ENCODE results near the gene CANX. TPM values are rescaled to one million over a fixed set of nuclear protein-coding genes. Genes with fewer than 3 reads are reported as not detected.
A peak's percentile ranks its signal among the peaks of the same experiment; 100 is the strongest.

The CANX gene
- total and polyA plus RNA-seq, 2 of the 13 experiments (the other 11 are each of a cell fraction or from before 2014, with no cell fraction given), result 477 to 680 TPM

- TF ChIP-seq ZBTB2 (CRISPR knock-in tag; IDR thresholded peaks at IDR 0.05; ENCODE audit: low read depth) (no peak), NCOR1 (IDR thresholded peaks at IDR 0.05; ENCODE audit: borderline replicate concordance, low read length) (no peak), NCOA5 (CRISPR knock-in tag; IDR thresholded peaks at IDR 0.05) (no peak), CENPT (CRISPR knock-in tag; IDR thresholded peaks at IDR 0.05; ENCODE audit: low read depth) (no peak), ZSCAN31 (CRISPR knock-in tag; IDR thresholded peaks at IDR 0.05; ENCODE audit: low read depth) (no peak), ZNF891 (CRISPR knock-in tag; IDR thresholded peaks at IDR 0.05) (peak; percentile 65; the same call in 1 of the 2 replicates), ZSCAN9 (CRISPR knock-in tag; IDR thresholded peaks at IDR 0.05; ENCODE audit: borderline replicate concordance) (no peak; the same call in 1 of the 2 replicates), POLR2A (IDR thresholded peaks at IDR 0.05; ENCODE audit: insufficient read depth in 1 of 2, low read depth in 2 of 2, low read length in 2 of 2) (peak; percentile 51 to 61), ZNF598 (CRISPR knock-in tag; IDR thresholded peaks at IDR 0.05; ENCODE audit: borderline replicate concordance) (peak; percentile 18; the same call in 1 of the 2 replicates), ZKSCAN8 (CRISPR knock-in tag; IDR thresholded peaks at IDR 0.05; ENCODE audit: borderline replicate concordance) (no peak; the same call in 1 of the 2 replicates), KAT7 (CRISPR knock-in tag; IDR thresholded peaks at IDR 0.05; ENCODE audit: borderline replicate concordance) (no peak)
- TF ChIP-seq, protein P1, sequence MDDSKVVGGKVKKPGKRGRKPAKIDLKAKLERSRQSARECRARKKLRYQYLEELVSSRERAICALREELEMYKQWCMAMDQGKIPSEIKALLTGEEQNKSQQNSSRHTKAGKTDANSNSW (CRISPR knock-in tag; IDR thresholded peaks at IDR 0.05; ENCODE audit: borderline replicate concordance), result no peak
- TF ChIP-seq, protein P2, sequence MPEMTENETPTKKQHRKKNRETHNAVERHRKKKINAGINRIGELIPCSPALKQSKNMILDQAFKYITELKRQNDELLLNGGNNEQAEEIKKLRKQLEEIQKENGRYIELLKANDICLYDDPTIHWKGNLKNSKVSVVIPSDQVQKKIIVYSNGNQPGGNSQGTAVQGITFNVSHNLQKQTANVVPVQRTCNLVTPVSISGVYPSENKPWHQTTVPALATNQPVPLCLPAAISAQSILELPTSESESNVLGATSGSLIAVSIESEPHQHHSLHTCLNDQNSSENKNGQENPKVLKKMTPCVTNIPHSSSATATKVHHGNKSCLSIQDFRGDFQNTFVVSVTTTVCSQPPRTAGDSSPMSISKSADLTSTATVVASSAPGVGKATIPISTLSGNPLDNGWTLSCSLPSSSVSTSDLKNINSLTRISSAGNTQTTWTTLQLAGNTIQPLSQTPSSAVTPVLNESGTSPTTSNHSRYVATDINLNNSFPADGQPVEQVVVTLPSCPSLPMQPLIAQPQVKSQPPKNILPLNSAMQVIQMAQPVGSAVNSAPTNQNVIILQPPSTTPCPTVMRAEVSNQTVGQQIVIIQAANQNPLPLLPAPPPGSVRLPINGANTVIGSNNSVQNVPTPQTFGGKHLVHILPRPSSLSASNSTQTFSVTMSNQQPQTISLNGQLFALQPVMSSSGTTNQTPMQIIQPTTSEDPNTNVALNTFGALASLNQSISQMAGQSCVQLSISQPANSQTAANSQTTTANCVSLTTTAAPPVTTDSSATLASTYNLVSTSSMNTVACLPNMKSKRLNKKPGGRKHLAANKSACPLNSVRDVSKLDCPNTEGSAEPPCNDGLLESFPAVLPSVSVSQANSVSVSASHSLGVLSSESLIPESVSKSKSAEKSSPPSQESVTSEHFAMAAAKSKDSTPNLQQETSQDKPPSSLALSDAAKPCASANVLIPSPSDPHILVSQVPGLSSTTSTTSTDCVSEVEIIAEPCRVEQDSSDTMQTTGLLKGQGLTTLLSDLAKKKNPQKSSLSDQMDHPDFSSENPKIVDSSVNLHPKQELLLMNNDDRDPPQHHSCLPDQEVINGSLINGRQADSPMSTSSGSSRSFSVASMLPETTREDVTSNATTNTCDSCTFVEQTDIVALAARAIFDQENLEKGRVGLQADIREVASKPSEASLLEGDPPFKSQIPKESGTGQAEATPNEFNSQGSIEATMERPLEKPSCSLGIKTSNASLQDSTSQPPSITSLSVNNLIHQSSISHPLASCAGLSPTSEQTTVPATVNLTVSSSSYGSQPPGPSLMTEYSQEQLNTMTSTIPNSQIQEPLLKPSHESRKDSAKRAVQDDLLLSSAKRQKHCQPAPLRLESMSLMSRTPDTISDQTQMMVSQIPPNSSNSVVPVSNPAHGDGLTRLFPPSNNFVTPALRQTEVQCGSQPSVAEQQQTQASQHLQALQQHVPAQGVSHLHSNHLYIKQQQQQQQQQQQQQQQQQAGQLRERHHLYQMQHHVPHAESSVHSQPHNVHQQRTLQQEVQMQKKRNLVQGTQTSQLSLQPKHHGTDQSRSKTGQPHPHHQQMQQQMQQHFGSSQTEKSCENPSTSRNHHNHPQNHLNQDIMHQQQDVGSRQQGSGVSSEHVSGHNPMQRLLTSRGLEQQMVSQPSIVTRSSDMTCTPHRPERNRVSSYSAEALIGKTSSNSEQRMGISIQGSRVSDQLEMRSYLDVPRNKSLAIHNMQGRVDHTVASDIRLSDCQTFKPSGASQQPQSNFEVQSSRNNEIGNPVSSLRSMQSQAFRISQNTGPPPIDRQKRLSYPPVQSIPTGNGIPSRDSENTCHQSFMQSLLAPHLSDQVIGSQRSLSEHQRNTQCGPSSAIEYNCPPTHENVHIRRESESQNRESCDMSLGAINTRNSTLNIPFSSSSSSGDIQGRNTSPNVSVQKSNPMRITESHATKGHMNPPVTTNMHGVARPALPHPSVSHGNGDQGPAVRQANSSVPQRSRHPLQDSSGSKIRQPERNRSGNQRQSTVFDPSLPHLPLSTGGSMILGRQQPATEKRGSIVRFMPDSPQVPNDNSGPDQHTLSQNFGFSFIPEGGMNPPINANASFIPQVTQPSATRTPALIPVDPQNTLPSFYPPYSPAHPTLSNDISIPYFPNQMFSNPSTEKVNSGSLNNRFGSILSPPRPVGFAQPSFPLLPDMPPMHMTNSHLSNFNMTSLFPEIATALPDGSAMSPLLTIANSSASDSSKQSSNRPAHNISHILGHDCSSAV (CRISPR knock-in tag; IDR thresholded peaks at IDR 0.05; ENCODE audit: borderline replicate concordance), result no peak
- TF ChIP-seq, protein P3, sequence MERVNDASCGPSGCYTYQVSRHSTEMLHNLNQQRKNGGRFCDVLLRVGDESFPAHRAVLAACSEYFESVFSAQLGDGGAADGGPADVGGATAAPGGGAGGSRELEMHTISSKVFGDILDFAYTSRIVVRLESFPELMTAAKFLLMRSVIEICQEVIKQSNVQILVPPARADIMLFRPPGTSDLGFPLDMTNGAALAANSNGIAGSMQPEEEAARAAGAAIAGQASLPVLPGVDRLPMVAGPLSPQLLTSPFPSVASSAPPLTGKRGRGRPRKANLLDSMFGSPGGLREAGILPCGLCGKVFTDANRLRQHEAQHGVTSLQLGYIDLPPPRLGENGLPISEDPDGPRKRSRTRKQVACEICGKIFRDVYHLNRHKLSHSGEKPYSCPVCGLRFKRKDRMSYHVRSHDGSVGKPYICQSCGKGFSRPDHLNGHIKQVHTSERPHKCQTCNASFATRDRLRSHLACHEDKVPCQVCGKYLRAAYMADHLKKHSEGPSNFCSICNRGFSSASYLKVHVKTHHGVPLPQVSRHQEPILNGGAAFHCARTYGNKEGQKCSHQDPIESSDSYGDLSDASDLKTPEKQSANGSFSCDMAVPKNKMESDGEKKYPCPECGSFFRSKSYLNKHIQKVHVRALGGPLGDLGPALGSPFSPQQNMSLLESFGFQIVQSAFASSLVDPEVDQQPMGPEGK (CRISPR knock-in tag; IDR thresholded peaks at IDR 0.05), result peak; percentile 27; the same call in 1 of the 2 replicates
Measured at GRCh38 chr5:179732412-179732917, 33.7 kb downstream of the CANX start, which contains the start of gene MAML1 (continued).

All from HepG2 (cell line).